GM23338 (cell line): ENCODE data around the gene RP2. TPM values are rescaled to one million over a fixed set of nuclear protein-coding genes. Genes with fewer than 3 reads are reported as not detected.

Experiments
- ATAC-seq: fragments of 200-7000 bp; cut with Tn5 transposase; 3 replicates; pipeline ENCODE4 v1.9.1; 2020
- DNase-seq: peaks from one replicate; pipeline ENCODE4 v3.0.0-alpha.2; 2015; ENCODE audit warnings: low spot score
- H2AFZ ChIP-seq: fragments of 200-600 bp; sonication (generic); 2 replicates; pipeline ENCODE4 v1.8.0; 2016; ENCODE audit warnings: antibody characterized with exemption, mild to moderate bottlenecking, moderate library complexity
- H3F3A ChIP-seq: fragments of 200-600 bp; sonication (generic); replicated peaks from 2 replicates; pipeline ENCODE4 v1.8.0; 2017; ENCODE audit warnings: antibody characterized with exemption, mixed run types, low read depth
- H3K27ac ChIP-seq: fragments of 200-600 bp; sonication (generic); 2 replicates; pipeline ENCODE4 v1.6.1; 2016; ENCODE audit warnings: low read depth
- H3K27me3 ChIP-seq: fragments of 200-600 bp; sonication (generic); 2 replicates; pipeline ENCODE4 v1.8.0; 2016; ENCODE audit warnings: mild to moderate bottlenecking, mixed run types, moderate library complexity; ENCODE audit not compliant: insufficient read depth
- H3K36me3 ChIP-seq: fragments of 200-600 bp; sonication (generic); 2 replicates; pipeline ENCODE4 v1.8.0; 2016; ENCODE audit warnings: mild to moderate bottlenecking; ENCODE audit not compliant: insufficient read depth
- H3K4me1 ChIP-seq: fragments of 200-600 bp; sonication (generic); 2 replicates; pipeline ENCODE4 v1.8.0; 2016; ENCODE audit warnings: mild to moderate bottlenecking, moderate library complexity; ENCODE audit not compliant: insufficient read depth
- H3K4me2 ChIP-seq: fragments of 200-600 bp; sonication (generic); 2 replicates; pipeline ENCODE4 v1.7.1; 2017; ENCODE audit warnings: mixed run types
- H3K4me3 ChIP-seq: fragments of 200-600 bp; sonication (generic); 2 replicates; pipeline ENCODE4 v1.6.1; 2016; ENCODE audit warnings: mixed run types
- H3K79me2 ChIP-seq: fragments of 200-600 bp; sonication (generic); replicated peaks from 2 replicates; pipeline ENCODE4 v1.8.0; 2017; ENCODE audit warnings: mild to moderate bottlenecking; ENCODE audit not compliant: insufficient read depth
- H3K9me2 ChIP-seq: fragments of 200-600 bp; sonication (generic); 2 replicates; pipeline ENCODE4 v1.8.0; 2017; ENCODE audit not compliant: insufficient read depth
- H4K20me1 ChIP-seq: fragments of 200-600 bp; sonication (generic); replicated peaks from 2 replicates; pipeline ENCODE4 v1.8.0; 2017; ENCODE audit warnings: mild to moderate bottlenecking; ENCODE audit not compliant: insufficient read depth
- H3K27ac Mint-ChIP-seq: 2 replicates; pipeline ENCODE4 v1.8.0; 2020; ENCODE audit warnings: inconsistent platforms, mild to moderate bottlenecking, moderate library complexity, mixed read lengths
- H3K27me3 Mint-ChIP-seq: 3 replicates; pipeline ENCODE4 v1.8.0; 2022; ENCODE audit warnings: low read depth, mild to moderate bottlenecking, moderate library complexity, mixed read lengths, inconsistent platforms; ENCODE audit not compliant: insufficient read depth, poor library complexity
- H3K36me3 Mint-ChIP-seq: 3 replicates; pipeline ENCODE4 v1.8.0; 2021; ENCODE audit warnings: low read depth, mild to moderate bottlenecking, inconsistent platforms, moderate library complexity, mixed read lengths
- H3K4me1 Mint-ChIP-seq: 3 replicates; pipeline ENCODE4 v1.8.0; 2020; ENCODE audit warnings: mild to moderate bottlenecking, inconsistent platforms, mixed read lengths
- H3K4me3 Mint-ChIP-seq: 3 replicates; pipeline ENCODE4 v1.8.0; 2021; ENCODE audit warnings: moderate library complexity, mild to moderate bottlenecking, inconsistent platforms, mixed read lengths
- H3K9me3 Mint-ChIP-seq: 3 replicates; pipeline ENCODE4 v1.8.0; 2020; ENCODE audit warnings: moderate library complexity, mild to moderate bottlenecking, inconsistent platforms, mixed read lengths
- CREB1 ChIP-seq: fragments of 250-450 bp; sonication (Bioruptor Pico); IDR thresholded peaks from 2 replicates; pipeline ENCODE4 v1.5.0; 2020; ENCODE audit warnings: low read depth, mild to moderate bottlenecking, moderate library complexity
- CTCF ChIP-seq, 2 experiments: fragments of 200-600 bp in 1 of 2; sonication (generic) in 1 of 2; conservative IDR thresholded peaks; 2 replicates each; pipeline versions ENCODE4 v1.5.1 to v1.6.1; 2016 to 2017; ENCODE audit warnings: antibody characterized with exemption in 2 of 2, low read depth in 2 of 2, mild to moderate bottlenecking in 2 of 2, moderate library complexity in 1 of 2
- ETS1 ChIP-seq: IDR thresholded peaks from 2 replicates; pipeline ENCODE4 v1.6.1; 2016; ENCODE audit warnings: antibody characterized with exemption
- EZH2 ChIP-seq: fragments of 200-600 bp; sonication (generic); IDR thresholded peaks from one replicate; pipeline ENCODE4 v1.8.0; 2017; ENCODE audit warnings: antibody characterized with exemption, mild to moderate bottlenecking, low read depth; ENCODE audit not compliant: unreplicated experiment
- NANOG ChIP-seq: IDR thresholded peaks from 2 replicates; pipeline ENCODE4 v1.6.1; 2016; ENCODE audit warnings: antibody characterized with exemption, borderline replicate concordance
- REST ChIP-seq: IDR thresholded peaks from one replicate; pipeline ENCODE4 v1.6.1; 2018; ENCODE audit warnings: antibody characterized with exemption; ENCODE audit not compliant: unreplicated experiment
- ZNF114 ChIP-seq: fragments of 250-450 bp; sonication (Bioruptor Pico); IDR thresholded peaks from 2 replicates; pipeline ENCODE4 v1.5.0; 2020; ENCODE audit warnings: mild to moderate bottlenecking, moderate library complexity
- ZNF331 ChIP-seq: fragments of 250-450 bp; sonication (Bioruptor Pico); IDR thresholded peaks from 2 replicates; pipeline ENCODE4 v1.5.0; 2020; ENCODE audit warnings: low read depth, mild to moderate bottlenecking, moderate library complexity
- polyA plus RNA-seq: library from polyadenylated mRNA; unstranded; fragments of >200 nt; fragmentation: Nextera tagmentation; extraction: Ambion mirVana; gene quantifications from 2 replicates; pipeline ENCODE4 v1.2.1, GENCODE V29; 2016
- total RNA-seq: library from RNA; depleted of rRNA; stranded (reverse); fragments of >200 nt; shearing (Covaris generic); gene quantifications from 2 replicates; pipeline ENCODE4 v1.2.3, GENCODE V29; 2014

Gene RP2
- total and polyA plus RNA-seq, 2 experiments from 2014 or later: 4.5 to 12.1 TPM

GRCh38 chrX:46837558-46838485 is 979 bp downstream of the RP2 start:
- Histone ChIP-seq H3K4me2 (peak overlapping the region; percentile 79), H3K79me2 (peaks cover 36% of the 10 kb centered on the region), H3K4me3 (peak overlapping the region; percentile 78), H3K9me2 (no peaks in the 10 kb centered on the region), H3F3A (no peaks in the 10 kb centered on the region), H3K4me1 (peaks cover 7% of the 10 kb centered on the region; the same call in 1 of the 2 replicates), H4K20me1 (no peaks in the 10 kb centered on the region), H2AFZ (no peak overlapping the region; the same call in 1 of the 2 replicates), H3K27ac (0 out of 2 replicates have a peak overlapping the region, but pooled peaks have one; percentile 32), H3K36me3 (no peaks in the 10 kb centered on the region), H3K27me3 (no peaks in the 10 kb centered on the region)
- peak overlapping the region; percentile 97 for H3K4me3 Mint-ChIP-seq
- peaks cover 3% of the 10 kb centered on the region for H3K27me3 Mint-ChIP-seq
- no peak for TF ChIP-seq CTCF (conservative IDR thresholded peaks at IDR 0.05; ENCODE audit: low read depth in 2 of 2)
- no peak for TF ChIP-seq REST
- no peak for TF ChIP-seq CREB1
- no peaks in the 10 kb centered on the region for H3K9me3 Mint-ChIP-seq
- H3K4me1 Mint-ChIP-seq: no peaks in the 10 kb centered on the region; the same call in 2 of the 3 replicates
- no peak for DNase-seq
- peak overlapping the region; percentile 95; the same call in 1 of the 2 replicates for H3K27ac Mint-ChIP-seq
- no peaks in the 10 kb centered on the region; the same call in 2 of the 3 replicates for H3K36me3 Mint-ChIP-seq
- no peak for ATAC-seq

- no peaks in the 10 kb centered on the region; the same call in 2 of the 3 replicates for H3K4me1 Mint-ChIP-seq
- TF ChIP-seq ZNF331 (CRISPR knock-in tag) (no peak), EZH2 (no peak), ETS1 (no peak), CREB1 (no peak), NANOG (no peak), ZNF114 (CRISPR knock-in tag) (no peak), REST (no peak)
Observed at GRCh38 chrX:46838486-46838870, 1.6 kb downstream of the RP2 start.

More at GRCh38 chrX:46838486-46838870, 1.6 kb downstream of the RP2 start:
- DNase-seq: no peak
- H3F3A ChIP-seq: no peaks in the 10 kb centered on the region
- H3K79me2 ChIP-seq: peaks cover 36% of the 10 kb centered on the region
- Mint-ChIP-seq H3K27ac (no peak overlapping the region), H3K4me3 (peak overlapping the region; percentile 97; the same call in 2 of the 3 replicates), H3K36me3 (no peaks in the 10 kb centered on the region; the same call in 2 of the 3 replicates), H3K27me3 (peaks cover 3% of the 10 kb centered on the region), H3K9me3 (no peaks in the 10 kb centered on the region)
- H4K20me1 ChIP-seq: no peaks in the 10 kb centered on the region
- H3K27ac ChIP-seq: no peak overlapping the region
- H2AFZ ChIP-seq: no peak overlapping the region
- H3K4me3 ChIP-seq: peak overlapping the region; percentile 78
- H3K9me2 ChIP-seq: no peaks in the 10 kb centered on the region
- H3K27me3 ChIP-seq: no peaks in the 10 kb centered on the region
- no peak for ATAC-seq
- H3K36me3 ChIP-seq: no peaks in the 10 kb centered on the region
- peaks cover 7% of the 10 kb centered on the region; the same call in 1 of the 2 replicates for H3K4me1 ChIP-seq
- H3K4me2 ChIP-seq: peak overlapping the region; percentile 79
